H1 (cell line): ENCODE measurements around the gene CYP4F11. TPM values are rescaled to one million over a fixed set of nuclear protein-coding genes. Genes with fewer than 3 reads are reported as not detected.
"Not testable (repeated sequence)": the region's sequence is repeated elsewhere in the genome, so short reads cannot be mapped to it uniquely, and the experiment has no call there.

ENCODE experiments used
- CTCF ChIA-PET: fragments of 300-600 bp; sonication (Branson Sonifier 250); formaldehyde crosslinking; loops from one replicate; lab custom pipeline; 2021; ENCODE audit not compliant: partially characterized antibody; lab: Charles Lee
- POLR2A ChIA-PET: fragments of 300-600 bp; sonication (Branson Sonifier 250); formaldehyde crosslinking; loops from one replicate; lab custom pipeline; 2021; ENCODE audit warnings: inconsistent platforms; ENCODE audit not compliant: partially characterized antibody; lab: Charles Lee
- DNase-seq, 2 experiments: peaks; one replicate each; pipeline versions ENCODE4 v3.0.0 to v3.0.0-alpha.2; 2010 to 2022; ENCODE audit warnings: low spot score in 2 of 2, low read depth in 1 of 2, mixed read lengths in 1 of 2
- FAIRE-seq: peaks from 2 replicates; lab custom pipeline; 2011; peaks lifted over from hg19 to GRCh38; lab: Jason Lieb, UNC
- H2AFZ ChIP-seq: 2 replicates; pipeline ENCODE4 v1.8.1; 2012; ENCODE audit warnings: low read length, inconsistent platforms
- H2AK5ac ChIP-seq: 2 replicates; pipeline ENCODE4 v1.6.1; 2013; ENCODE audit warnings: low read depth, low read length
- H2BK120ac ChIP-seq: replicated peaks from 2 replicates; pipeline ENCODE3; 2013; ENCODE audit warnings: low read depth, low read length, inconsistent platforms
- H2BK12ac ChIP-seq: 2 replicates; pipeline ENCODE4 v1.6.1; 2013; ENCODE audit warnings: low read depth, low read length
- H2BK15ac ChIP-seq: 2 replicates; pipeline ENCODE4 v1.6.1; 2013; ENCODE audit warnings: low read length
- H2BK20ac ChIP-seq: 2 replicates; pipeline ENCODE4 v1.6.1; 2013; ENCODE audit warnings: low read length
- H2BK5ac ChIP-seq: 2 replicates; pipeline ENCODE4 v1.6.1; 2013; ENCODE audit warnings: low read depth, low read length
- H3K14ac ChIP-seq: 2 replicates; pipeline ENCODE4 v1.6.1; 2013; ENCODE audit warnings: inconsistent platforms; ENCODE audit not compliant: insufficient read length
- H3K18ac ChIP-seq: 2 replicates; pipeline ENCODE4 v1.6.1; 2013; ENCODE audit warnings: low read length; ENCODE audit errors: extremely low read depth
- H3K23ac ChIP-seq: 2 replicates; pipeline ENCODE4 v1.6.1; 2013; ENCODE audit warnings: inconsistent platforms; ENCODE audit not compliant: insufficient read length
- H3K23me2 ChIP-seq: 2 replicates; pipeline ENCODE4 v1.6.1; 2013; ENCODE audit warnings: low read depth, low read length
- H3K27ac ChIP-seq: 2 replicates; pipeline ENCODE4 v1.6.1; 2011; ENCODE audit warnings: low read depth, low read length, inconsistent platforms
- H3K27me3 ChIP-seq, 4 experiments: replicated peaks in 1 of 4; 1 replicate in 1 of 4; 2 replicates in 3 of 4; pipeline versions ENCODE4 v1.6.1 to v1.8.1; 2011 to 2013; ENCODE audit warnings: low read length in 3 of 4, mild to moderate bottlenecking in 3 of 4, inconsistent platforms in 2 of 4, mixed read lengths in 2 of 4, moderate library complexity in 1 of 4; ENCODE audit not compliant: control insufficient read depth in 3 of 4, insufficient read depth in 3 of 4; ENCODE audit errors: extremely low read depth in 1 of 4
- H3K36me3 ChIP-seq, 4 experiments: 2 replicates each; pipeline versions ENCODE4 v1.6.1 to v1.8.1; 2011 to 2013; ENCODE audit warnings: mild to moderate bottlenecking in 4 of 4, low read length in 3 of 4, moderate library complexity in 2 of 4, control low read depth in 1 of 4, inconsistent platforms in 1 of 4; ENCODE audit not compliant: insufficient read depth in 4 of 4, control insufficient read depth in 2 of 4
- H3K4ac ChIP-seq: replicated peaks from 2 replicates; pipeline ENCODE3; 2013; ENCODE audit warnings: low read length, low read depth, mixed read lengths, inconsistent platforms; ENCODE audit not compliant: insufficient read length
- H3K4me1 ChIP-seq, 4 experiments: replicated peaks in 1 of 4; 1 replicate in 1 of 4; 2 replicates in 3 of 4; pipeline versions ENCODE4 v1.6.1 to v1.8.1; 2011 to 2013; ENCODE audit warnings: low read length in 3 of 4, inconsistent platforms in 2 of 4, mixed read lengths in 1 of 4; ENCODE audit not compliant: insufficient read depth in 4 of 4, control insufficient read depth in 3 of 4
- H3K4me2 ChIP-seq, 2 experiments: 2 replicates each; pipeline versions ENCODE4 v1.6.1 to v1.8.1; 2011 to 2013; ENCODE audit warnings: low read depth in 2 of 2, low read length in 2 of 2, control low read depth in 1 of 2, inconsistent platforms in 1 of 2, mild to moderate bottlenecking in 1 of 2; ENCODE audit not compliant: insufficient read depth in 1 of 2
- H3K4me3 ChIP-seq, 4 experiments: fragments of 200-600, 300-600 bp in 1 of 4; sonication (generic), shearing (Covaris generic), sonication (Bioruptor Twin) in 1 of 4; 2 replicates each; pipeline versions ENCODE4 v1.5.1 to v1.8.1; 2011 to 2016; ENCODE audit warnings: low read length in 4 of 4, low read depth in 3 of 4, control low read depth in 2 of 4, inconsistent platforms in 2 of 4, mild to moderate bottlenecking in 2 of 4, mixed read lengths in 1 of 4, moderate library complexity in 1 of 4; ENCODE audit not compliant: insufficient read depth in 2 of 4; ENCODE audit errors: extremely low read depth in 1 of 4
- H3K56ac ChIP-seq: replicated peaks from 2 replicates; pipeline ENCODE3; 2013; ENCODE audit warnings: low read depth, mild to moderate bottlenecking, mixed read lengths, low read length, inconsistent platforms; ENCODE audit not compliant: insufficient read length
- H3K79me1 ChIP-seq: 2 replicates; pipeline ENCODE4 v1.6.1; 2013; ENCODE audit warnings: low read depth, low read length, control low read depth
- H3K79me2 ChIP-seq, 2 experiments: 2 replicates each; pipeline versions ENCODE4 v1.6.1 to v1.8.1; 2012 to 2013; ENCODE audit warnings: low read length in 2 of 2, mild to moderate bottlenecking in 2 of 2, inconsistent platforms in 1 of 2; ENCODE audit not compliant: insufficient read depth in 2 of 2, control insufficient read depth in 1 of 2
- H3K9ac ChIP-seq, 4 experiments: replicated peaks in 1 of 4; 1 replicate in 1 of 4; 2 replicates in 3 of 4; pipeline versions ENCODE4 v1.6.1 to v1.8.1; 2011 to 2013; ENCODE audit warnings: low read depth in 3 of 4, low read length in 3 of 4, control low read depth in 2 of 4, mild to moderate bottlenecking in 2 of 4, moderate library complexity in 2 of 4, inconsistent platforms in 1 of 4; ENCODE audit errors: extremely low read depth in 1 of 4
- H3K9me3 ChIP-seq, 2 experiments: 2 replicates each; pipeline versions ENCODE4 v1.6.1 to v1.8.1; 2012 to 2013; ENCODE audit warnings: mild to moderate bottlenecking in 2 of 2, moderate library complexity in 2 of 2, control low read depth in 1 of 2, inconsistent platforms in 1 of 2, low read depth in 1 of 2, low read length in 1 of 2, mixed read lengths in 1 of 2; ENCODE audit not compliant: insufficient read depth in 2 of 2
- H4K20me1 ChIP-seq, 2 experiments: replicated peaks in 1 of 2; 2 replicates each; pipeline versions ENCODE3 to v1.8.1; 2011 to 2013; ENCODE audit warnings: inconsistent platforms in 2 of 2, low read length in 2 of 2, mild to moderate bottlenecking in 1 of 2; ENCODE audit not compliant: insufficient read depth in 2 of 2, control insufficient read depth in 1 of 2
- H4K5ac ChIP-seq: 2 replicates; pipeline ENCODE4 v1.6.1; 2013; ENCODE audit warnings: low read length, low read depth, mixed read lengths, inconsistent platforms; ENCODE audit not compliant: insufficient read length
- H4K8ac ChIP-seq: 2 replicates; pipeline ENCODE4 v1.8.0; 2013; ENCODE audit warnings: mild to moderate bottlenecking, moderate library complexity, low read length, inconsistent platforms; ENCODE audit not compliant: insufficient read depth; ENCODE audit errors: extremely low read depth
- H4K91ac ChIP-seq: replicated peaks from 2 replicates; pipeline ENCODE3; 2013; ENCODE audit warnings: low read length, mixed read lengths, inconsistent platforms; ENCODE audit not compliant: insufficient read length
- WGBS, 2 experiments: shearing (Covaris generic) in 1 of 2; methylation state at CpG; one replicate each; pipeline versions ENCODE4 v1.1.6 to v1.1.7; 2013 to 2015; ENCODE audit warnings: low lambda C conversion rate in 2 of 2, mixed read lengths in 2 of 2, inconsistent platforms in 1 of 2, low coverage in 1 of 2, missing lambda C conversion rate in 1 of 2; ENCODE audit not compliant: insufficient replicate concordance in 2 of 2, insufficient coverage in 1 of 2, insufficient read length in 1 of 2; ENCODE audit errors: extremely low coverage in 1 of 2, missing lambda C conversion rate in 1 of 2; 5-methylcytosine and 5-hydroxymethylcytosine counted together
- polyA plus RNA-seq, 7 experiments: library from polyadenylated mRNA; depleted of rRNA in 3 of 7; stranded (reverse) in 5 of 7; unstranded in 2 of 7; fragments of >200 nt in 5 of 7; fragments of 200-250 nt in 2 of 7; gene quantifications; 1 replicate in 5 of 7; 2 replicates in 1 of 7; 4 replicates in 1 of 7; pipeline versions ENCODE4 v1.2.1 to v1.2.3, GENCODE V29; 2011 to 2013; ENCODE audit warnings: missing spikeins in 2 of 7, mixed read lengths in 2 of 7
- total RNA-seq: library from RNA; stranded (reverse); fragmentation: NEBNext Ultra II Directional; extraction: Animal tissue kit (Norgen Biotek cat#: 25700); gene quantifications from 2 replicates; pipeline ENCODE4 v1.2.1, GENCODE V29; 2021

CYP4F11 gene
- total and polyA plus RNA-seq, 2 of the 8 experiments (the other 6 are each of a cell fraction or from before 2014, with no cell fraction given), result not detected

DNA sequence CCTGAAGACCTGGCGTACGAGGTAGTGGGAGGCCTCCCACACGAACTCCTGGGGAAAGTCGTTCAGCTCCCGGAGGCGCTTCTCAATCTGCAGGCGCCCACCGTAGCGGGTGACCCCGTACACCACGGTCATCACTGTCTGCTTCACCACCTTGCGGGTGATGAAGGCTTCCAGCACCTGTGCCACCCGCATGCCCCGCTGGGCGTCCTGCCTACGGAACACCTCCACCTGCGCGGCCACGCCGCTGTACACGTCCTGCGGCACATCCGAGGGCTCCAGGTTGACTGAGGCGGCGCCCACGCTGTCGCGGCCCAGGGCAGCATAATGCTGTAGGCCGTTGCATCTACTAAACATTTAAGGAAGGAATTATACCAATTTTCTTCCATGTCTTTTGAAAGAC lies 31.4 kb downstream of the CYP4F11 start:
- H3K23me2 ChIP-seq, H3K79me2 ChIP-seq, H3K14ac ChIP-seq, H2AFZ ChIP-seq, H3K36me3 ChIP-seq, H2BK5ac ChIP-seq, H3K4me3 ChIP-seq, H2BK12ac ChIP-seq, DNase-seq, H2AK5ac ChIP-seq, H3K9ac ChIP-seq, H3K27ac ChIP-seq, H3K4me1 ChIP-seq, H3K4me2 ChIP-seq, H4K20me1 ChIP-seq, POLR2A ChIA-PET, H2BK120ac ChIP-seq, H2BK20ac ChIP-seq, H3K18ac ChIP-seq, H3K56ac ChIP-seq, CTCF ChIA-PET, H3K79me1 ChIP-seq, H4K5ac ChIP-seq, H4K91ac ChIP-seq, H2BK15ac ChIP-seq, H3K4ac ChIP-seq, H3K23ac ChIP-seq, H3K27me3 ChIP-seq, FAIRE-seq, H4K8ac ChIP-seq: not testable (repeated sequence)
- H3K9me3 ChIP-seq, result peaks cover 42 to 48% of the 10 kb centered on the region in 2 experiments
- 73% methylated on average over 18 of the region's 29 CpGs; no CpG with 5 or more reads in 1 of the 2 experiments for WGBS, 2 experiments
